Fibroblast of the aortic adventitia (primary cell): ENCODE results near the gene MAP1S. TPM values are rescaled to one million over a fixed set of nuclear protein-coding genes. Genes with fewer than 3 reads are reported as not detected.

Source experiments
- DNase-seq: peaks from one replicate; pipeline ENCODE4 v3.0.0-alpha.2; 2010; ENCODE audit warnings: low read depth
- H3K4me3 ChIP-seq: 2 replicates; pipeline ENCODE4 v1.5.1; 2011; ENCODE audit warnings: low read depth, mild to moderate bottlenecking, control low read depth, low read length, moderate library complexity
- CTCF ChIP-seq: IDR thresholded peaks from 2 replicates; pipeline ENCODE4 v1.5.1; 2011; ENCODE audit warnings: mild to moderate bottlenecking, low read length, control low read depth, inconsistent platforms; ENCODE audit not compliant: insufficient read depth
- total RNA-seq: library from RNA; depleted of rRNA; stranded (reverse); fragments of >200 nt; gene quantifications from 2 replicates; pipeline ENCODE4 v1.2.3, GENCODE V29; 2012; ENCODE audit warnings: low replicate concordance

MAP1S gene
- total RNA-seq, 1 donor, result 19.3 TPM

- no peak for DNase-seq
- H3K4me3 ChIP-seq, result no peak overlapping the region
- TF ChIP-seq CTCF, result no peak
Measured at GRCh38 chr19:17692566-17692965, 26.7 kb upstream of the MAP1S start.

- no peak overlapping the region for H3K4me3 ChIP-seq
- DNase-seq, result no peak
- no peak for TF ChIP-seq CTCF
Measured at GRCh38 chr19:17695198-17695597, 24.1 kb upstream of the MAP1S start.

GRCh38 chr19:17703824-17704463 is 15.3 kb upstream of the MAP1S start:
- no peak overlapping the region for H3K4me3 ChIP-seq
- peak; percentile 87 for TF ChIP-seq CTCF
- peak; percentile 45 for DNase-seq

- TF ChIP-seq CTCF, result no peak
- DNase-seq, result no peak
Measured at GRCh38 chr19:17706750-17707181, 12.5 kb upstream of the MAP1S start.

GRCh38 chr19:17711851-17712250 is 7.4 kb upstream of the MAP1S start:
- TF ChIP-seq CTCF, result no peak
- no peak overlapping the region for H3K4me3 ChIP-seq
- no peak for DNase-seq

More at GRCh38 chr19:17706750-17707181, 12.5 kb upstream of the MAP1S start:
- no peak overlapping the region for H3K4me3 ChIP-seq

GRCh38 chr19:17716309-17716929 is 2.9 kb upstream of the MAP1S start:
- TF ChIP-seq CTCF, result peak; percentile 14

More at GRCh38 chr19:17716309-17716929, 2.9 kb upstream of the MAP1S start:
- DNase-seq, result no peak
- no peak overlapping the region for H3K4me3 ChIP-seq
